ENCODE measurements around the gene BMF. TPM values are rescaled to one million over a fixed set of nuclear protein-coding genes. Genes with fewer than 3 reads are reported as not detected.
"Not testable (repeated sequence)": the region's sequence is repeated elsewhere in the genome, so short reads cannot be mapped to it uniquely, and the experiment has no call there.

The BMF gene
- total RNA-seq, 2 experiments from 2014 or later = 2.2 to 4.0 TPM

DNA sequence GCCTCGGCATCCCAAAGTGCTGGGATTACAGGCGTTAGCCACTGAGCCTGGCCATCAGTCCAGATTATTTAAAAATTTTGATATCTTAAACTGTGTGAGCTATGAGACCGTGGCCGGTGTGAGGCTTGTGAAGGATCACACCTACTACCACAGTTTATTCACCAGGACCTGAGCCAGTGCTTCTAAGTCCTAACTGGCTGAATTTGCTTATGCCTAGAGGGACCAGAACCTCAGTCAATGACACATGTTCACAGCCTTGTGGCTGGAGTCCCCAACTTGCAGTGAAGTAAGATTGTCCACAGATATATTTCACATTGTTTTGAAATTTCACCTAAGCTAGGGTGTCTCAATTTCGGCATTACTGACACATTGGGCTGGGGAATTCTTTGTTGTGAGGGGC is 15.2 kb upstream of the BMF start:
- H3K27ac Mint-ChIP-seq; H3K4me3 Mint-ChIP-seq; H3K36me3 Mint-ChIP-seq (ENCODE audit: low read depth); POLR2A ChIA-PET; ATAC-seq; DNase-seq; H3K27me3 Mint-ChIP-seq (ENCODE audit: low read depth); H3K9me3 Mint-ChIP-seq (ENCODE audit: insufficient read depth); H3K4me1 Mint-ChIP-seq (ENCODE audit: low read depth): not testable (repeated sequence)
- CTCF ChIA-PET = interaction anchor here (0.7 to 1.6 kb wide), 6 partner anchors 15 to 76 kb away, joined by 3 to 7 read pairs (median 4); partner anchors contain the start of gene BMF

DNA sequence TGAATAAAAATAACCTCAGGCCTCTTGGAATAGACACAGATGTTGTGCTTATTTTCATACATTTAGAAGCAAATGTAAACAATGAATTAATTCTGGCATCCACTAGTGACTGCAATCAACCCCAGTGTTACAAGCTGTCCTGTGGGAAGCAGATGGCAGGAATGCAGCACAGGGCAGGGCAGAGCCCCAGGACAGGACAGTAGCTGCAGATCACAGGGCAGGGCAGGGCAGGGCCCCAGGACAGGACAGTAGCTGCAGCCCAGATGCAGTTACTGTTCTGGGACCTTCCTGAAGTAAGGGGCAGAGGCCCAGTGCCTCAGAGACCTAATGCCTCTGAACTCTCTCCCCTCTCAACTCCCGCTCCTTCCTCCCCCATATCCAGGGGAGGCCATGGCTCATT is 14.3 kb upstream of the BMF start:
- H3K9me3 Mint-ChIP-seq (ENCODE audit: insufficient read depth); H3K4me3 Mint-ChIP-seq; POLR2A ChIA-PET; H3K27ac Mint-ChIP-seq; H3K27me3 Mint-ChIP-seq (ENCODE audit: low read depth); ATAC-seq; H3K36me3 Mint-ChIP-seq (ENCODE audit: low read depth); H3K4me1 Mint-ChIP-seq (ENCODE audit: low read depth); DNase-seq: not testable (repeated sequence)
- CTCF ChIA-PET = interaction anchor here (1.4 to 1.6 kb wide), 2 partner anchors 14 to 18 kb away, joined by 4 to 7 read pairs; partner anchors contain the start of gene BMF

DNA sequence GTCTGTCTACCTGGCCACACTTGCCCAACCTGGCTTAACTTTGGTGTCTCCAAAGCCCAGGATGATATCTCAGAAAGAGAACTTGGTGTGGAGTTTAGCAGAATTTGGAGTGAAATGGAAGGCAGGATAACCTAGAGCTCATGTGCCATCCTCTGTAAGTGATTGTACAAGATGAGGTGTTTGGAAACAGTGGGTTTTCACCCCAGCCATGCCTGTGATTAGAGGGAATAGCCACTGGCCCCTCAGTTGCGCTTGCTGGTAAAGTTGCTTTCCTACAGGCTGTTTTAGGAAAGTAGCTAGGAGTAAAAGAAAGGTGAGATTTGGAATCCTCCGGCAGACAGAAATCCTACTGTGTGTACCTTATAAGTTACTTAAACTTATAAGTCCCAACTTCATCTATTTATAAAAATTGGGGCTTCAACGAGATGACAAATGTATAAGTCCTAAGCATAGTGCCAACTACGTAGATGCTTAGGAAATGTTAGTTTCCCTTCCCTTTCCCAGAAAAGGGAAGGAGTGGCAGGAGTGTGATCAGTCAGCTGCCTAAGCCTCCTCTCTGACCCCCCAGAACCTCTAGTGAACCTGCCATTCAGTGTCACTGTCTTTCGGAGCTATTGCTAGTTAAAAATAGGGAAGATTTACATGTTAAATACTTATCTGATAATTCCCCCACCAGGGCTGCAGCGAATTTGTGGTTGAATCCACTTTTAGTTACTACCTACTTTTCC is 13.4 kb upstream of the BMF start:
- no peak for ATAC-seq
- POLR2A ChIA-PET = interaction anchor here (0.7 kb wide), 1 partner anchor 13 kb away, joined by 4 read pairs; no protein-coding TSS in a partner anchor
- Mint-ChIP-seq H3K27me3 (ENCODE audit: low read depth) (peaks cover 8% of the 10 kb centered on the region), H3K4me1 (ENCODE audit: low read depth) (peaks cover 2% of the 10 kb centered on the region), H3K36me3 (ENCODE audit: low read depth) (no peaks in the 10 kb centered on the region), H3K27ac (no peak overlapping the region), H3K4me3 (no peak overlapping the region), H3K9me3 (ENCODE audit: insufficient read depth) (no peaks in the 10 kb centered on the region)
- no peak for DNase-seq
- CTCF ChIA-PET = interaction anchor here (1.3 to 2.7 kb wide), 2 partner anchors 17 to 153 kb away, joined by 3 to 12 read pairs; no protein-coding TSS in a partner anchor

DNA sequence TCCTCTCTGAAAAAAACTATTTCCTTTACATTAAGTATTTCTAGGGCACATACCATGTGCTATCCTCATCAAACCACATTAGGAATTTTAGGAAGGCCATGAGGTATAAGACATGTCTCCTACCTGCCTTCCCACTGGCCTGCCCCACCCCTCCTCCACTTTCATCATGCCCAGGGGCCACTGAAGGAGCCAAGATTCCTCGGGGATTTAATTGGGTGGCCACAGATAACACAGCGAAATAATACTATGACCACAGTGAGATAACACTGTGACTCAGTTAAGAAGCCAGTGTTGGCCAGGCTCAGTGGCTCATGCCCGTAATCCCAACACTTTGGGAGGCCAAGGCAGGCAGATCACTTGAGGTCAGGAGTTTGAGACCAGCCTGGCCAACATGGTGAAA is 9.8 kb upstream of the BMF start:
- no peaks in the 10 kb centered on the region for H3K9me3 Mint-ChIP-seq (ENCODE audit: insufficient read depth)
- no peak overlapping the region for H3K27ac Mint-ChIP-seq
- ATAC-seq (no peak), DNase-seq (no peak)
- CTCF ChIA-PET = interaction anchor here (17.4 kb wide), 1 partner anchor 24 kb away, joined by 387 read pairs; no protein-coding TSS in a partner anchor
- POLR2A ChIA-PET = interaction anchor here (0.8 kb wide), 1 partner anchor 19 kb away, joined by 3 read pairs; no protein-coding TSS in a partner anchor
- peaks cover 2% of the 10 kb centered on the region for H3K36me3 Mint-ChIP-seq (ENCODE audit: low read depth)
- H3K4me3 Mint-ChIP-seq = no peak overlapping the region
- H3K4me1 Mint-ChIP-seq (ENCODE audit: low read depth) = peaks cover 28% of the 10 kb centered on the region
- H3K27me3 Mint-ChIP-seq (ENCODE audit: low read depth) = peaks cover 8% of the 10 kb centered on the region

DNA sequence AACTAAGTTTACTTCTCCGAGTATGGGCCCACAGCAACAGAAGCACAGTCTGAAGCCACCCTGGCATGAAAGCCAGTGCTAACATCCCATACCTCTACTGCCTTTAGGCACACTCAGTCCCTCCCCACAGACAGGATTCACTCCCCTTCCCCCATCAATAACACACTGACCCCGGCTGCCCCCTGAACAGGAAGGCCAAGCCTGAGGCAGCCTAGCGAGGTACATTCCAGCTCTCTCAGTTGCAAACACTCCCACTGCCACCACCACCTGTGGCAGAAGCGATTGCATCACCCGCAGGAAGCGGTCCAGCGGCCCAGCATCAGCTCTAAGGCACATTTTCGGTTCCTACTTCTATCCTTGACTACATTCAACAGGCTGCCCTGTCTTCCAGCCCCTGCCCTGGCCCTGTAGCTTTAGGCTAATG is 7.0 kb upstream of the BMF start:
- ATAC-seq = peak; percentile 92
- peaks cover 11% of the 10 kb centered on the region for H3K27me3 Mint-ChIP-seq (ENCODE audit: low read depth)
- POLR2A ChIA-PET = interaction anchor here (0.9 to 2.0 kb wide), 4 partner anchors 9 to 76 kb away, joined by 3 to 7 read pairs (median 4); partner anchors contain the start of gene SRP14
- H3K27ac Mint-ChIP-seq = peak overlapping the region; percentile 89
- CTCF ChIA-PET = interaction anchor here (1.4 to 23.5 kb wide), 3 partner anchors 21 to 102 kb away, joined by 3 to 387 read pairs (median 366); no protein-coding TSS in a partner anchor
- DNase-seq = peak; percentile 79
- H3K4me3 Mint-ChIP-seq = peak overlapping the region; percentile 42
- peaks cover 2% of the 10 kb centered on the region for H3K36me3 Mint-ChIP-seq (ENCODE audit: low read depth)
- peaks cover 35% of the 10 kb centered on the region for H3K4me1 Mint-ChIP-seq (ENCODE audit: low read depth)
- no peaks in the 10 kb centered on the region for H3K9me3 Mint-ChIP-seq (ENCODE audit: insufficient read depth)

DNA sequence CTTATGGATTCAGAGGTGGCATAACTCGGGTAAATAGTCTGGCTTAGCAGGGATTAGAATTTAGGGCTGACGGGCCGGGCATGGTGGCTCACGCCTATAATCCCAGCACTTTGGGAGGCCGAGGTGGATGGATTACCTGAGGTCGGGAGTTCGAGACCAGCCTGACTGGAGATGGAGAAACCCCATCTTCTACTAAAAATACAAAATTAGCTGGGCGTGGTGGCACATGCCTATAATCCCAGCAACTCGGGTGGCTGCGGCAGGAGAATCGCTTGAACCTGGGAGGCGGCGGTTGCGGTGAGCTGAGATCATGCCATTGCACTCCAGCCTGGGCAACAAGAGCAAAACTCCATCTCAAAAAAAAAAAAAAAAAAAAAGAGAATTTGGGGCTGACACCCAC is 6.4 kb upstream of the BMF start:
- peaks cover 35% of the 10 kb centered on the region for H3K4me1 Mint-ChIP-seq (ENCODE audit: low read depth)
- not testable (repeated sequence) for DNase-seq; H3K4me3 Mint-ChIP-seq; ATAC-seq; H3K9me3 Mint-ChIP-seq (ENCODE audit: insufficient read depth); H3K36me3 Mint-ChIP-seq (ENCODE audit: low read depth)
- ChIA-PET CTCF (interaction anchor here (0.9 to 23.5 kb wide), 5 partner anchors 10 to 164 kb away, joined by 3 to 387 read pairs (median 5); no protein-coding TSS in a partner anchor), POLR2A (interaction anchor here (0.7 to 2.0 kb wide), 6 partner anchors 8 to 76 kb away, joined by 3 to 7 read pairs (median 4); partner anchors contain the start of genes BUB1B and SRP14)
- peak overlapping the region; percentile 35 for H3K27ac Mint-ChIP-seq
- peaks cover 13% of the 10 kb centered on the region for H3K27me3 Mint-ChIP-seq (ENCODE audit: low read depth)

DNA sequence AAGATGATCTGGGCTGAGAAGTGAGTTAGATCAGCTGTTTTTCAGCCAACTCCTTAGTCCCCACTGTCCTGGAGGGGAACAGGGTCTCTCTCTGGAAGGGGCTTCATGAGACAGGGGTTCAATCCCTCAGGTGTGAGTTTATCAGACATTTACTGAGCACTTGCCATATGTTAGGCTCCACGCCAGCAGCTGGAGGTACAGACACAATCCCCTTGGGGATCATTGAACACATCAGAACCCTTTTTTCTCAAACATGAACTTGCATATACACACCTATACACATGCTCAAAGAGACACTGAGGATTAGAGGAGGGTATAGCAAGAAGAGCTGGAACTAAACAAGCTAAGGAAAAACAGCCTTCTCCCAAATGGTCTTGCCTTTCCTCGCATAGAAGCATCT is 5.5 kb upstream of the BMF start:
- peak overlapping the region; percentile 37 for H3K27ac Mint-ChIP-seq
- DNase-seq = no peak
- ATAC-seq = no peak
- ChIA-PET CTCF (interaction anchor here (0.6 to 23.5 kb wide), 7 partner anchors 11 to 249 kb away, joined by 3 to 387 read pairs (median 4); no protein-coding TSS in a partner anchor), POLR2A (interaction anchor here (0.7 to 2.0 kb wide), 3 partner anchors 7 to 46 kb away, joined by 3 to 7 read pairs (median 3); partner anchors contain the start of gene BUB1B)
- peaks cover 39% of the 10 kb centered on the region for H3K4me1 Mint-ChIP-seq (ENCODE audit: low read depth)
- peaks cover 2% of the 10 kb centered on the region for H3K36me3 Mint-ChIP-seq (ENCODE audit: low read depth)
- H3K4me3 Mint-ChIP-seq = no peak overlapping the region
- peaks cover 14% of the 10 kb centered on the region for H3K27me3 Mint-ChIP-seq (ENCODE audit: low read depth)
- H3K9me3 Mint-ChIP-seq (ENCODE audit: insufficient read depth) = no peaks in the 10 kb centered on the region

DNA sequence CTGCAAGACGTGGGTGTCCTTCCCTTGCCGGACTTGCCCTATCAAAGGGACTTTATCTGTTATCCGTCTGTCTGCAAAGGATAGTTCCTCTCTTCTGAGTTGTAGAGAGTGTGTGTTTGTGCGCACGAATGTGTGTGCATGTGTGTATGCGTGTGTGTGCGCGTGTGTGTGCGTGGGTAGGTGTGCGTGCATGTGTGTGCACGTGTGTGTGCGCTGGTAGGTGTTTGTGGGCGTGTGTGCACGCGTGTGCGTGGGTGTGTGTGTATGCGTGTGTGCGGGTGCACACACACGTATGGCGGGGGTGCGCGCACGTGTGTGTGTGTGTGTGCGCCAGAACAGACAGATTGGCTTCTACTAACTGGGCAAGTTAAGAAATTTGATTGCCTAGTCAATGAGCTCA is 4.1 kb upstream of the BMF start:
- DNase-seq = no peak
- Mint-ChIP-seq H3K27me3 (ENCODE audit: low read depth) (peaks cover 14% of the 10 kb centered on the region), H3K4me1 (ENCODE audit: low read depth) (peaks cover 50% of the 10 kb centered on the region), H3K9me3 (ENCODE audit: insufficient read depth) (no peaks in the 10 kb centered on the region), H3K36me3 (ENCODE audit: low read depth) (peaks cover 2% of the 10 kb centered on the region), H3K27ac (peak overlapping the region; percentile 5), H3K4me3 (no peak overlapping the region)
- CTCF ChIA-PET = interaction anchor here (17.4 to 23.5 kb wide), 2 partner anchors 18 to 66 kb away, joined by 366 to 387 read pairs; no protein-coding TSS in a partner anchor
- POLR2A ChIA-PET = no interaction called here
- no peak for ATAC-seq

DNA sequence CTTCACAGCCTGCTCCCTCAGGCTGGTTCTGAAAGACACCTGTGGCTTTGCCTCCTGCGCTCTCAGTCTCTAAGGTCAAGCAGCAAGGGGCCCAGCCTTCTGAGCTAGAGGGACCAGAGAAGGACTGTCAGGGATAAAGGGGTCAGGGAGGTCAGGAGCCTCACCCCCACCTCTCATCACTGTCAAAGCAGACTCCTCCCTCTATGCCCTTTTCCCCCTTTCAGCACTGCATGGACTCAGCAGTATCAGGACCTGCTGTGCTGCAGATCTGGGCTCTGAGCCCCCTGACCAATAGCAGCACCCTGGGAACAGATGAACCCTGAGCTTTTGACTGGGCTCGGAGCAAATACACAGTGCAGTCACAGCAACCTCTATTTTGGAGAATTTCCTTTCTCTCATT is 3.2 kb upstream of the BMF start:
- ChIA-PET POLR2A (no interaction called here), CTCF (interaction anchor here (17.4 to 23.5 kb wide), 2 partner anchors 17 to 66 kb away, joined by 366 to 387 read pairs; no protein-coding TSS in a partner anchor)
- peaks cover 55% of the 10 kb centered on the region for H3K4me1 Mint-ChIP-seq (ENCODE audit: low read depth)

DNA sequence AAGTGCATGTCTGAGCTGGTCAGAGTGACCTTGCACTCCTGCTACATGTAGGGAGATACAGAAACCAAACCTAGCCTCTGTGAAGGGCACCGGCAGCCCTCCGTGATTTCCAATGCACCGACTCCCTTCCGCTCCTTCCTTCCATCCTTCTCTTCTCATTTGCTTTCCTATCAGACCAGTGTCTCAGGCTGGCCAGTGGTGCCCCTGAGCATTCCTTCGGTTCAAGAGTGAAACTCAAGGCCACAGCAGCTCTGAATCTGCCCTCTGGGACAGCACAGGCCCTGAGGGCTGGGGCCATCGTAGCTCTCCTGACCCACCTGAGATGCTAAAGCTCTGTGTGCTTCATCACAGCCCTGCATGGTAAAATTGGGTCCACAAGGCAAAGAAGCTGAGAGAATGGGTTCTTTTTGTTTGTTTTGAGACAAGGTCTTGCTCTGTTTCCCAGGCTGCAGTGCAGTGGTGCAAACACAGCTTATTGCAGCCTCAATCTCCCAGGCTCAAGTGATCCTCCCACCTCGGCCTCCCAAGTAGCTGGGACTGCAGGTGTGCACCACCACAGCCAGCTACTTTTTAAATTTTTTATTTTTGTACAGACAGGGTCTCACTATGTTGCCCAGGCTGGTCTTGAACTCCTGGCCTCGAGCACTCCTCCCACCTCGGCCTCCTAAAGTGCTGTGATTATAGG is 2.3 kb upstream of the BMF start:
- Mint-ChIP-seq H3K27me3 (ENCODE audit: low read depth) (peaks cover 14% of the 10 kb centered on the region), H3K9me3 (ENCODE audit: insufficient read depth) (no peaks in the 10 kb centered on the region), H3K4me1 (ENCODE audit: low read depth) (peaks cover 57% of the 10 kb centered on the region), H3K36me3 (ENCODE audit: low read depth) (no peaks in the 10 kb centered on the region), H3K27ac (no peak overlapping the region), H3K4me3 (no peak overlapping the region)
- POLR2A ChIA-PET = no interaction called here
- no peak for ATAC-seq
- no peak for DNase-seq
- CTCF ChIA-PET = interaction anchor here (17.4 to 23.5 kb wide), 2 partner anchors 17 to 65 kb away, joined by 366 to 387 read pairs; no protein-coding TSS in a partner anchor

More for the DNA sequence above, 3.2 kb upstream of the BMF start:
- DNase-seq (no peak), ATAC-seq (no peak)
- no peak overlapping the region for H3K27ac Mint-ChIP-seq
- H3K4me3 Mint-ChIP-seq = no peak overlapping the region
- no peaks in the 10 kb centered on the region for H3K9me3 Mint-ChIP-seq (ENCODE audit: insufficient read depth)
- peaks cover 2% of the 10 kb centered on the region for H3K36me3 Mint-ChIP-seq (ENCODE audit: low read depth)
- H3K27me3 Mint-ChIP-seq (ENCODE audit: low read depth) = peaks cover 14% of the 10 kb centered on the region

DNA sequence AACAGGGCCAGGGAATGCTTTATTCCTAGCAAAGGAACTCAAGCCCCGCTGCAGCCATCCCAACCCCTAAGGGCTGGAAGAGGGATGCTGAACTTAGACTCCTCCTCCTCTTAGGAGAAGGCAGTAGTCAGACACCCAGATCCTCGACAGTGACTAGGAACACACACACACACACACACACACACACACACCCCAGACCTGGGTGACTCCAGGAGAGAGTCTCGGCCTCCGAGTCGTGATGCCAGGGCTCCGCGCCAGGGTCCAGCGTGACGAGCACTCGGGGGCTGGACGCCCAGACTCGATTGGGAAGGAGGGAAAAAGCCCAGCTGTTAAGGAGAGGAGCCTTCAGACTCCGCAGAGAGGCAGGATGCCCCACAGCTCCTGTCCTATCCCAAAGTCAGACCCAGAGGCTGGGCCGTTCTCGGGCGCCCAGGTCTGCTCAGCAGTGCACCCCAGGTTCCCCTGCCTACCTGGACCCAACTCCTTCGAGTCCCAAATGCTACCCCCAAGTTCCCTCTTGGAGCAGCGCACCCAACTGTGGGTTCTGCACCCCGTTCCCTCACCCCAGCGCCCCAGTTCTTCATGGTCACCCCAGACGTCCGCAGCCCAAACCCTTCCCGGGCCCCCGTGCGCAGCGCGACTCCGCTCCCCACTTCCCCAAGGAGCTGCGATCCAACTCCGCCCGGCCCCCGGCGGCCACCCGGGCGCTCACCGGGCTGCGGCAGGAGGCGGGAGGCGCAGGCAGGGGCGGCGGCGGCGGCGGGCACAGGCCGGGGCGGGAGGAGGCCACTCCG is 421 bp downstream of the BMF start:
- H3K27ac Mint-ChIP-seq = peak overlapping the region; percentile 78

More for the DNA sequence above, 421 bp downstream of the BMF start:
- H3K9me3 Mint-ChIP-seq (ENCODE audit: insufficient read depth) = no peaks in the 10 kb centered on the region
- ChIA-PET POLR2A (interaction anchor here (0.9 to 3.9 kb wide), 7 partner anchors 10 to 72 kb away, joined by 3 to 32 read pairs (median 6); partner anchors contain the start of gene SRP14), CTCF (interaction anchor here (0.8 to 27.7 kb wide), 10 partner anchors 2 to 199 kb away, joined by 3 to 387 read pairs (median 8); partner anchors contain the start of genes BMF and BUB1B)
- H3K27me3 Mint-ChIP-seq (ENCODE audit: low read depth) = peaks cover 14% of the 10 kb centered on the region
- ATAC-seq (peak; percentile 10), DNase-seq (no peak)
- H3K36me3 Mint-ChIP-seq (ENCODE audit: low read depth) = no peaks in the 10 kb centered on the region
- H3K4me1 Mint-ChIP-seq (ENCODE audit: low read depth) = peaks cover 61% of the 10 kb centered on the region
- H3K4me3 Mint-ChIP-seq = peak overlapping the region; percentile 89

Measured in activated CD8-positive, alpha-beta T cell treated with anti-CD3 and anti-CD28 coated beads, Interleukin-2, amount 10 ng/mL, durations not matched to agents 7 days and 5 days (primary cell).